GM19452 (cell line): ENCODE results near the gene JTB.
"Not testable (repeated sequence)": the region's sequence is repeated elsewhere in the genome, so short reads cannot be mapped to it uniquely, and the experiment has no call there.

Experiments used
- ATAC-seq: cut with Tn5 transposase; IDR thresholded peaks from one replicate; pipeline ENCODE4 v1.9.1; 2021; ENCODE audit not compliant: unreplicated experiment

JTB gene

DNA sequence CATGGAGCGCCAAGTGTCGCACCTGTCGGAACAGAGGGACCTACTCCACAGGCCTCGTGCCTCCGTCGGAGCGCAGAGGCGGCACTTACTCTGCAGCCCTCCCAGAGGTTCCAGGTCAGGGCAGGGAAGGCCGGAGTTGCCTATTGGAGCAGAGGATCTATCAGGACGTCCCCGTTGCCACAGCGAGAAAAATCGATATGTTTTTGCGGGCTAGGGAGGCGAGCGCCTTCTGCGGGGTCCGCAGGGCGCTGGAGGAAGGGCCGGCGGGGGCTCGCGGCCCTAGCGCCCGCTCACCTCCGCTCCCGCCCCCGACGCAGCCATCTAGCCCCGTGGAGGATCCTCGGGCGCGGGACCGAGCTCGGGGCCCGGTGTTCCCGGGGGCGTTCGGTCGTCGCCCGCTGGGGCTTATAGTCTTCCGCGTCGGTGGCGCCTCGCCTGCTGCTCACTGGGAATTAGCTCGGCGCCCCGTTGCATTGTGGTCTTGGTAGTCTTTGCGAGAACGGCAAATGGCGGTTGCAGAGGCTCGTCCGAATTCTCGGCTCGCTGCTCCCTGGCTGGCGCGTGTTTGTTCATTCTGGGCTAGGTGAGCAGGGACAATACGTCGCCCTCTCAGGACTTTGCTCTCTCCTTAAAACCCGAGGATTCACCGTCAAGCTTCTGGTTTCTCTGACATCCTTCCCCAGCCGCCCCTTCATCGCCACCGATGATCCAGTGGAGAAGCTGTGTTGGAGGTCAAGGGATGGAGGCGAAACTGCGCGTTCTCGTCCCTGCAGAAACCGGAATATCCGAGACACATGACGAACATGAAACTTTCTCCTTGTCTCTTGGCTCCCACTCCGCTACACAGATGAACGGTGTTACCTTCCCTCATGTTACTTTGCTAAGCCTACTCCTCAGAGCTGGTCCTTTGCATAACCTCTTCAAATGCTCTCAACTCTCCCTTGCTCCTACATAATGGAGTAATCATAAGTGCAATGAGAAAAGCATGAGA, at the start of gene JTB:
TSS of gene JTB (minus strand) at position 425 of the 991 bp plus-strand sequence. CDS start at position 3, 422 bp downstream.
- ATAC-seq: peak; percentile 81

DNA sequence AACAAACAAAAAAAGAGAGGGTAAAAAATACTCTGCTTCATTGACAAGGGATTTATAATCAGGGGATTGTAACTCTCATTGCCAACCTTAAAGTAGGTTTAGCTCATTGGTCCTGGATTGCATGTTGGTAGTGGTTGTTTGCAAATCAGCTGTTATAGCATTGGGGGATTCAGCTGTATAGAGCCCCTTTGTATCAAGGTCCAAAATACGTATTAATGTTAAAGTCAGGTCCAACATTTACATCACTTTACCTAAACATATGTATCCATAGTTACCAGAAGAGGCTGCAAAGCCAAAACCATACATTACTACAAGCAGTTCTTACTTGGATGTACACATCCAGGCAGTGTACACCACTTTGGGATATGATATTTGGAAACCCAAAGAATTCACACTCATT, 42.5 kb upstream of the JTB start:
- ATAC-seq: no peak

DNA sequence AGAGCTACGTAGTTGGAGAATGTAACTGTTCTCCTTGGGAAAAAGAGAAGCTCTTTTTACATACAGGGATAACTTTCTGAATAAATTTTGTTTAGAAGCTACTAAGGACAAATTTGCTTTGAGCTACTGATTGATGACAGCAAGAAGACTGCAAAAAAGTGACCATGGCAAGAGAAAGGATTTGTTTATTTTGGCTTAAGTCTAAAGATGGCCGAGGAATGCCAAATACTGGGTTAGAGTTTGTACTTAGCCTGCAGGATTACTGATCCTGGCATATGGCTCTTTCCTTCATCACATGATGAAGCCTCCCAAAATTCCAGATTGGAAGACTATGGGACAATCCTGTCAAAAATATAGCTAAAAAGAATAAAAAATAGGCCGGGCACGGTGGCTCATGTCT, 41.8 kb upstream of the JTB start:
- ATAC-seq: no peak

DNA sequence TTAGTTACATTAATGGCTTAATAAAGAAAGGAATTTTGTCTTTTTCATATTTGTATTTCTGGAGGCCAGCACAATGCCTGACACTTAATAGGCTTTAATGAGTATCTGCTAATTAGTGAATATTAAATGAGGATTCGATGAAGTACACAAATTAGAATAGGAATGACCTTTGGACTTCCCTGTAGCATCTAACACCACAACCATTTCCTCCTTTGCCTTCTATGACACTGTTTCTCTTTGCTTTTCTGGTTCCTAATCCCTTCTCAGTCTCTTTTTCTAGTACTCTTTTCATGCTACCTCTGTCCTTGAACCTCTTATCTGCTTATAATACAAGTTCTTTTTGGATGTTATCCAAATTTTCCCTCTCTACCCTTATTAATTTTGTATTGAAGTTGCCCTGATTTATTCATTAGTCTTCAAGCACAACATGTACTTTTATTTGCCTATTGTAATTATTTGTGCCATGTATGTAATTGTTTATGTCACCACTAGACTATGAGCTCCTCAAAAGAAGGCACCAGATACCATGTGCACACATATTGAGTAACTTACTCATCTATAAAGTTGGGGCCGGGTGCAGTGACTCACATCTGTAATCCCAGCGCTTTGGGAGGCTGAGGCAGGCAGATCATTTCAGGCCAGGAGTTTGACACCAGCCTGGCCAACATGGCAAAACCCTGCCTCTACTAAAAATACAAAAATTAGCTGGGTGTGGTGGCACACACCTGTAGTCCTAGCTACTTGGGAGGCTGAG, 36.9 kb upstream of the JTB start:
- no peak for ATAC-seq

DNA sequence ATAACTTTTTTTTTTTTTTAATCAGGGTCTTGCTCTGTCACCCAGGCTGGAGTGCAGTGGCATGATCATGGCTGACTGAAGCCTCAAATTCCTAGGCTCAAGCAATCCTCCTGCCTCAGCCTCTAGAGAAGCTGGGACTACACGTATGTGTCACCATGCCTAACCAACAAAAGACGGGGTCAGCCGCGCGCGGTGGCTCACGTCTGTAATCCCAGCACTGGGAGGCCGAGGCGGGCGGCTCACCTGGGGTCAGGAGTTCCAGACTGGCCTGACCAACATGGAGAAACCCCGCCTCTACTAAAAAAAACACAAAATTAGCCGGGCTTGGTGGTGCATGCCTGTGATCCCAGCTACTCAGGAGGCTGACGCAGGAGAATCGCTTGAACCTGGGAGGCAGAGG, 35.1 kb upstream of the JTB start:
- ATAC-seq: not testable (repeated sequence)

DNA sequence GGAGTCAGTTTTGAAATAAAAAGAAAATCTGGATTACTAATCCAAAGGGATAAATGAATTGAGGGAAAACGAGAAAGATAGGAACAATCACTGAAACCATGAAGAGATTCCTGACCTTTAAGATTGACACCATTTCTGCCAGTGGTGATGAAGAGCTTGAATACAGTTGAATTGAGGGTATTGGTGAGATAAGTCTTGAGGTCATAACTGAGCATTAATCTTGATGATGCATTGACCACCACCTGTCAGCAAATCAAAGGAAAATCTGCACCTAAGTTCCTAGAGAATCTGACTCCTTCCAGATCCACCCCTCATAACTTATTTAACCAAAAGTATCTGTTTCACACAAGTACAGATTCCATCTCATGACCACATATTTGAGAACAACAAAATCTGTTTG, 34.7 kb upstream of the JTB start:
- ATAC-seq: no peak

DNA sequence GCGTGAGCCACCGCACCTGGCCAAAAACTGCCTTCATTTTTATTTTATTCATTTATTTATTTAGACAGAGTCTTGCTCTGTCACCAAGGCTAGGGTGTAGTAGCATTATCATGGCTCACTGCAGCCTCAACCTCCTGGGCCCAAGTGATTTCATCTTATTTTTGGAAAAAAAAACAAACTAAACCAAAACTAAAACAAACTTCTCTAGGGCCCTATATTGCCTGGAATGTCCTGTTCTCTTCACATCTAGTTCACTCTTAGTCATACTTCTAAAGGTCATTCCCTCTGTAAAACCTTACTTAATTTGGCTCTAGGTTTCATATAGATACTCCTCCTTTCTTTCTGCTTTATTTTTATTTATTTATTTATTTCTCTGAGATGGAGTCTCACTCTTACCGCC, 28.7 kb upstream of the JTB start:
- ATAC-seq: no peak

DNA sequence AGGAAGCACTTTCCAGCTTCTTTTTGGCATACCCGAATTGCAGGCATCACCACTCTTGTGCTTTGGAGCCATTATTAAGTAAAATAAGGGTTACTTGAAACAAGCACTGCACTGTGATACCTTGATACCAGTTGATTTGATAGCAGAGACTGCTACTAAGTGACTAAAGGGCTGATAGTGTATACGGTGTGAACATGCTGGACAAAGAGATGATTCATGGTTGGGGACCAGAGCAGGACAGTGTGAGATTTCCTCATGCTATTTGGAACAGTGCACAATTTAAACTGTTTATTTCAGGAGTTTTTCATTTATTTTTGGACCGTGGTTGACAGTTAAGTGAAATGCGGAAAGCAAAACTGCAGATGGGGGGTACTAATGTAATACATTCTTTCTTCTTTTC, 22.9 kb upstream of the JTB start:
- no peak for ATAC-seq

DNA sequence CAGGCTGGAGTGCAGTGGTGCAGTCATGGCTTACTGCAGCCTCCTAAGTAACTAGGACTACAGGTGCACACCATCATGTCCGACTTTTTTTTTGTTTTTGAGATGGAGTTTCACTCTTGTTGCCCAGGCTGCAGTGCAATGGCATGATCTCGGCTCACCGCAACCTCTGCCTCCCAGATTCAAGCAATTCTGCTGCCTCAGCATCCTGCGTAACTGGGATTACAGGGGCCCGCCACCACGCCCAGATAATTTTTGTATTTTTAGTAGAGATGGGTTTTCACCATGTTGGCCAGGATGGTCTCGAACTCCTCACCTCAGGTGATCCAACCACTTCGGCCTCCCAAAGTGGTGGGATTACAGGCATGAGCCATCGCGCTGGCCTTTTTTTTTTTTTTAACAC, 19.4 kb upstream of the JTB start:
- not testable (repeated sequence) for ATAC-seq

DNA sequence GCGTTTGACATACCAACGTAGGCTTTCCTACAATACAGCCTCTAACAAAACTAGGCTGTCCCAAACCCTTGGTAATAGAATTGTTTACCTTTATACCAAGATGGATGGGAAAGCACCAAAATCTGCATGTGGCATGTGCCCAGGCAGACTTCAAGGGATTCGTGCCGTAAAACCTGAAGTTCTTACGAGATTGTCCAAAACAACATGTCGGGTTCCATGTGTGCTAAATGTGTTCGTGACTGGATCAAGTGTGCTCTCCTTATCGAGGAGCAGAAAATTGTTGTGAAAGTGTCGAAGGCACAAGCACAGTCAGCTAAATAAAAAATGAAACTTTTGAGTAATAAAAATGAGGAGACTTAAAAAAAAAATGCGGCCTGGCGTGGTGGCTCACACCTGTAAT, 18.2 kb upstream of the JTB start:
- no peak for ATAC-seq

DNA sequence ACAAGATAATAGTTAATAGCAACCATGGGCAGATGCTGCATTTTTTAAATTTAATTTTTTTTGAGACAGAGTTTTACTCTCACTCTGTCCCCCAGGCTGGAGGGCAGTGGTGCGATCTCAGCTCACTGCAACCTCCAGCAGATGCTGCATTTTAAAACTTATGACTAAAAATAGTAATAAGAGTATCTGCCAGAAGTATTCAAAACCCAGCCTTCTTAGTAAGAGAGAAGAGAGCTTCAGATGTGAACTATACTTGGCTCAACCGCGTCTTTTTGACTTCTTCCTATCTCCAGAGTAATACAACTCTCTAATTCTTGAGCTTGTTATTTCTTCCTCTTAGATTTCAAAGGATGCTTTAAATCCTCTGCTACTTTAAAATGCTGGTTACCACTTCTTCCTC, 17.7 kb upstream of the JTB start:
- ATAC-seq: no peak

DNA sequence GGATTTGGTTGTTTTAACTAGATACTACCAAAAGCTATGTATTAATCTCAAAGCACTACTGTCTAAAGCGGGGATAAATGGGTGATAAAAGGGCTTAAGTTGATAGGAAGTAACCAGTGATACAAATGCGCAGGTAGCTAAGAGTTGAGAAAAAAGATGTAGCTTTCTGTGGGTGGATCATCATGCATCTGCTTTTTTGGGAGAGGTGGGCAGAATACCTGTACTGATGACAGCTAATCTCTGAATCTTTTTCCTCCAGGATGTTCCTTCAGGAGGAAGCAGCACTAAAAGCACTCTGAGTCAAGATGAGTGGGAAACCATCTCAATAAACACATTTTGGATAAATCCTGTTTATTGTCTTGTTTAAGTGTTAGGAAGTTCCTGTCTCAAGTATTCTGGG, 14.3 kb upstream of the JTB start:
- ATAC-seq: no peak

DNA sequence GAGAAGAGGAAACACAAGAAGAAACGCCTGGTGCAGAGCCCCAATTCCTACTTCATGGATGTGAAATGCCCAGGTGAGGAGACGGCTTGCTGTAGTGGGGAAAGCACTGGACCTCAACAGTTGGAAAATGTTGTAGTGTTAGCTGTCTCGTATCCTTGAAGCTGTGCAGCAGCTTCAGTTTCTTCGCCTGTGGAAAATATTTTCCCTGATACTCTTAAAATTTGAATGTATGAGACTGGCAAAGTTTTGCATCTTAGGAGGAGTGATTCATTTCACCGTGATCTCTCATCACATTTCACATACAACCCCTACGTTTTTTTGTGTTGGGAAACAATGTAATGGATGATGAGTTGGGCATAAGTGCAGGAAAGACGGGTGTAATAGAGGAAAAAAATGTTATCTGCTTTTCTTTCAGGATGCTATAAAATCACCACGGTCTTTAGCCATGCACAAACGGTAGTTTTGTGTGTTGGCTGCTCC, 13.7 kb upstream of the JTB start:
- no peak for ATAC-seq

DNA sequence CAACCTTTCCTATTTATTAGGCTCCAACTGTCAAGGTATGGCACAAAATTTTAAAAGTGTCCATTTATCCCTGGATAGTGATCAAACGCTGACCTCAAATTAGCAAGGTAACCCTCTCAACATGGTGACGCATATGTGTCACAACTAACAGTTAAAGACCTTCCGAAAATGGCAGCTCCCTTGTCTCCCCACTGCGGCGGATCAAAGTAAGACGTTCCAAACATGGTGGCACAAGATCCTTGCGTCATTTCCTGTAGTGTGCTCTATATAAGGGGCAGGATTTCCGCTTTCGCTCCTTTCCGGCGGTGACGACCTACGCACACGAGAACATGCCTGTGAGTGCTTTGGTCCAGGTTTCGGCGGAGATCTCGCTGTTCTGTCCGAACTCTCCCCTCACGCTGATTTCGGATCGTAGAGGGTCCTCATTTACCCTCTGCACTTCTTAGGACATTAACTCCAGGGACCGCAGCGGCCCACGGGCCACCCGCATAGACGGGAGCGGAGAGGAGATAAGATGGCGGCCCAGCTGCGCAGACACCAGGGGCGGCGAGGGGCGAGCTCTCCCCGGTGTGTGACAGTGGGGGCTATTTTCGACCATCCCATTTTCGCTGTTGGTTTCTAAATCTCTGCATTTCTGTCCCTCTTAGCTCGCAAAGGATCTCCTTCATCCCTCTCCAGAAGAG, 13.1 kb upstream of the JTB start, which contains the start of gene RPS27:
TSS of gene RPS27 (plus strand) at position 295 of the 683 bp plus-strand sequence. CDS start at position 330, 35 bp downstream.
- ATAC-seq: peak; percentile 60

DNA sequence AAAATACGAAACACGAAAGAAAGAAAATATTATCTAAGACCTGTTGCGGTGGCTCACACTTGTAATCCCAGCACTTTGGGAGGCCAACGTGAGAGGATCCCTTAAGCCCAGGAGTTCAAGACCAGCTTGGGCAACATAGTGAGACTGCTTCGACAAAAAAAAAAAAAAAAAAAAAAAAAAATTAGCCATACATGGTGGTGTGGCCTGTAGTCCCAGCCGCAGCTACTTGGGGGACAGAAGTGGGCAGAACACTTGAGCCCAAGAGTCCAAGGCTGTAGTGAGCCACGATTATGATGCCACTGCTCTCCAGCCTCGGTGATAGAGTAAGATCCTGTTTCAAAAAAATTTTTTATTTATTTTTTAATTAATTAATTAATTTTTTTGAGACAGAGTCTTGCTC, 10.1 kb upstream of the JTB start:
- no peak for ATAC-seq

DNA sequence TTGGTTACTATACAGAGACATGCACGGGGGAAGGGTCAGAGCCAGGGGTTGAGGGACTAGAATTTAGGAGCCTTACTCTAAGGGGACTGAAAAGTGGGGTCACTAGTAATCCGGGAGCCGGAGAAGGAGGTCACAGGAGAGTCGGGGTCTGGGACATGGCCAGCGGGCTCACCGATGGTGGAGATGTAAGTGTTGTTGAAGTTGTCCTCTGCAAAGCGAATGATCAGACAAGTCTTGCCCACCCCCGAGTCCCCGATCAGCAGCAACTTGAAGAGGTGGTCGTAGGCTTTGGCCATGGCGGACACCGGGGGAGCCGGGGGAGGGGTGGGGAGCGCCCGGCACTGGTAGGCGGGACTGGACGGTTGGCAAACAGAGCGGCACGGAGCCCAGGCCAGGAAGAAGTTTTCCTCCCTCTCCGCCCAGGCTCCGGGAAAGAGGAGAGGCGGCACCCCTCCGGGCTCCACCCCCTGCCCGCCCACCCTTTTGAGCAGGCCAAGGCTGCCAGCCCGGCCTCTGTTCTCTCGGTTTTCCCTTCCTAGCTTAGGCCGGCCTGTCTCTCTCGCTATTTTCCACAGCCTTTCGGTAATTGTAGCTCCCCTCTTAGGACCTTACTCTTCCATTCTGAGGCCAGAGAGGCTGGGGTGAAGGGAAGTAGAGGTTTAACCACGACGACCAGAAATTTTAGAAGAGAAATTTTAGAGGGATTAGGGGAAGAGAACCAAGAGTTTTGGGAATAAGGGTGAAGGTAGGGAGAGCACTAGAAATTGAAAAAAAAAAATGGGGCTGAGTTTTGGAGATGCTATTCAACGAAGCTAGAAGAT, 8.7 kb upstream of the JTB start, which contains the start of gene RAB13:
TSS of gene RAB13 (minus strand) at position 399 of the 821 bp plus-strand sequence. CDS start at position 296, 103 bp downstream.
- no peak for ATAC-seq

DNA sequence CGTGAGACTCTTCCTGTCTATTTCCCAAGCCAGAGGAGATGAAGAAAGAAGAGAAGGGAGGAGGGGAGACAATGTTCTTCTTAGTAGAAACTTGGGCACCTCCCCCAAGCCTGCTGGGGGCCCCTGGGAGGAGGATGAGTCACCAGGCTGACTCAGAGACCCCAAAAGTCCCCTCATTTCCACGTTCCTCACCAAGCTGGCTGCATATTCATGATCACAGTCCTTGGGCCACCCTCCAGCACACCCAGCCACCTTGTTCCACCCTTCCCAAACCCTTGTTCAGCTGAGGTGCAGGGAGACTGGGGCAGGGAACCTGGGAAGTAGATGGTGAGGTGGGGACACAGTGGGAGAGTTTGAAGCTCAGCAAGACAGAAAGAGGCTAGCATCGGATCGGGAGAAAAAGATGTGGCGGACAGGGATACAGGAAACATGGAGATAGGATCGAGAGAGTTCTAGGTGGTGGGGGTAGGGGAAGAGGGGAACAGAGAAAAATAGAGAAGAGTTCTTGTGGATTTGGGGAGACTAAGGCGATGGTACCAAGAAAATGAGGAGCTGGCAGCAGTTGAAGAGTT, 8.0 kb upstream of the JTB start:
- no peak for ATAC-seq

DNA sequence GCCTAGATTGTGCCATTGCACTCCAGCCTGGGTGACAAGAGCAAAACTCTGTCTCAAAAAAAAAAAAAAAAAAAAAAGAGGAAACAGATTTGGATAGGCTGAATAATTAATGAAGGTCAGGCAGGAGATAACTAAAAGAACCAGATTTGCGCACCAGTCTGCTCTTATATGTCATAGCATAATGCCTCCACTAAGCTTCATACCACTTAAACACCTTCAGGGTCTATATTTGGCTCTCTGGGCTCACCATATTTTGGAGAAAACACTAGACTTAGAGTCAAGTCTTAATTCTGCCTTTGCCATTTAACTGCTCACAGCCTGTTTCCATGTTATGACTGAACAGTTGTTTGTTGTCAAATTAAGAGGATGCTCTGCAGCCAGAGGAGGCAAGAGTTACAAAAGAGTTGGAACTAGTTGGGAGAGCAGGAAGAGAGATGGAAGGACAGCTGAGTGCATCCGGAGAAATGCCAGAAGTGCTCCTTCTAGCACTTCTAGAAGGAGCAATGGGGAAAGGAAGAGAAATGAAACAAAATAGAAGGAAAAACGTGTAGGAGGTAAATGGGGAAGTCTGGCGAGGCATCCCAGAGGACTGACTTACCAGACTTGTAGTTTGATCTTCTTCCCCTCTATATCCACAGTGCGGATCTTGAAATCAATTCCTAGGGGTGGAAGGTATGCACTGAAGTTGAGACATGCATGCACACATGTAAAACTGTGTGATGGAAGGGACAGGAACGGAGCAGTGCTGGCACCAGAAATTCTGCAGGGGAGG, 6.8 kb upstream of the JTB start:
- no peak for ATAC-seq

DNA sequence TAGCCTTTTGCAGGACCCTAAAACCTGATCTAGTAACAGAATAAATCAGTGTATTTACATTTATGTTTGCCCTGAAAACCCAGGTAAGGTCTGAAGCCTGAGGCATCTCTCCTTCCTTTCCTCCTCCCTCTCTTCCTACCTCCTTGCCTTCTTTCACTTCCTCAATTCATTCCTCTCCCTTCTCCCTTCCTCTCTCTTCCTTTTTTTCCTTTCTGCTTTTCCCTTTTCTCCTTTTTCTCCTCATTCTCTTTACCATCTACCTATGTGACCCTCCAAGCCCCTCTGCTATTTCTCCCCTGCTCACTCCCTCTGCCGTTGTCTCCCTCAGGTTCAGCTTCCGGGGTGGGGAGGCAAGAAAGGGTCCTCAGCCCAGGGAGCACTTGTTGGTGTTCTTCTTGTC, 4.3 kb upstream of the JTB start:
- not testable (repeated sequence) for ATAC-seq
